Gastroesophageal sphincter (tissue), 3 donors: Measurements from ENCODE around the gene CNGB1.

Experiments
- EP300 ChIP-seq: sonication (generic); formaldehyde crosslinking; IDR thresholded peaks from one replicate; pipeline ENCODE4 v1.6.1; 2017; ENCODE audit warnings: antibody characterized with exemption, mild to moderate bottlenecking
- POLR2A ChIP-seq, 2 donors: fragments of 450-650 bp; IDR thresholded peaks; one replicate each; pipeline ENCODE4 v1.6.1; 2017; ENCODE audit warnings: antibody characterized with exemption in 2 of 2, mild to moderate bottlenecking in 2 of 2, moderate library complexity in 1 of 2
- POLR2AphosphoS5 ChIP-seq: sonication (generic); formaldehyde crosslinking; IDR thresholded peaks from one replicate; pipeline ENCODE4 v1.6.1; 2017; ENCODE audit warnings: antibody characterized with exemption
- TF ChIP-seq, protein P1 (sequence below), 4 experiments: fragments of 200-600 bp in 2 of 4; fragments of 450-650 bp in 2 of 4; sonication (generic) in 1 of 4; IDR thresholded peaks; one replicate each; pipeline ENCODE4 v1.5.1; 2017 to 2019; ENCODE audit warnings: antibody characterized with exemption in 4 of 4, mild to moderate bottlenecking in 2 of 4, moderate library complexity in 2 of 4

GRCh38 chr16:57995721-57996405 is 24.9 kb upstream of the CNGB1 start:
- TF ChIP-seq, protein P1, sequence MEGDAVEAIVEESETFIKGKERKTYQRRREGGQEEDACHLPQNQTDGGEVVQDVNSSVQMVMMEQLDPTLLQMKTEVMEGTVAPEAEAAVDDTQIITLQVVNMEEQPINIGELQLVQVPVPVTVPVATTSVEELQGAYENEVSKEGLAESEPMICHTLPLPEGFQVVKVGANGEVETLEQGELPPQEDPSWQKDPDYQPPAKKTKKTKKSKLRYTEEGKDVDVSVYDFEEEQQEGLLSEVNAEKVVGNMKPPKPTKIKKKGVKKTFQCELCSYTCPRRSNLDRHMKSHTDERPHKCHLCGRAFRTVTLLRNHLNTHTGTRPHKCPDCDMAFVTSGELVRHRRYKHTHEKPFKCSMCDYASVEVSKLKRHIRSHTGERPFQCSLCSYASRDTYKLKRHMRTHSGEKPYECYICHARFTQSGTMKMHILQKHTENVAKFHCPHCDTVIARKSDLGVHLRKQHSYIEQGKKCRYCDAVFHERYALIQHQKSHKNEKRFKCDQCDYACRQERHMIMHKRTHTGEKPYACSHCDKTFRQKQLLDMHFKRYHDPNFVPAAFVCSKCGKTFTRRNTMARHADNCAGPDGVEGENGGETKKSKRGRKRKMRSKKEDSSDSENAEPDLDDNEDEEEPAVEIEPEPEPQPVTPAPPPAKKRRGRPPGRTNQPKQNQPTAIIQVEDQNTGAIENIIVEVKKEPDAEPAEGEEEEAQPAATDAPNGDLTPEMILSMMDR (IDR thresholded peaks at IDR 0.05): no peak
- TF ChIP-seq POLR2A (IDR thresholded peaks at IDR 0.05) (no peak), EP300 (no peak), POLR2AphosphoS5 (no peak)
